HEK293T (cell line): ENCODE results near the gene CTBP1.

Source experiments
- CTCF ChIA-PET: fragments of 350-600 bp; formaldehyde crosslinking; extraction: SDS; loops from one replicate; lab custom pipeline; 2021; ENCODE audit warnings: antibody characterized with exemption, inconsistent platforms; lab: Yijun Ruan, JAX
- POLR2A ChIA-PET: fragments of 350-600 bp; formaldehyde crosslinking; extraction: SDS; loops from one replicate; lab custom pipeline; 2020; ENCODE audit warnings: antibody characterized with exemption, inconsistent platforms; lab: Yijun Ruan, JAX
- DNase-seq: peaks from one replicate; pipeline ENCODE4 v3.0.0; 2012; ENCODE audit warnings: mixed read lengths; ENCODE audit errors: extremely low spot score
- ARNT ChIP-seq: fragments of 450-650 bp; IDR thresholded peaks from 2 replicates; pipeline ENCODE4 v1.6.1; 2017; ENCODE audit warnings: mild to moderate bottlenecking
- BHLHE40 ChIP-seq: fragments of 450-650 bp; IDR thresholded peaks from 2 replicates; pipeline ENCODE4 v1.6.1; 2016; ENCODE audit warnings: mild to moderate bottlenecking, moderate library complexity, borderline replicate concordance
- CTBP1 ChIP-seq: fragments of 450-650 bp; IDR thresholded peaks from 2 replicates; pipeline ENCODE4 v1.6.1; 2016; ENCODE audit warnings: borderline replicate concordance
- ELF4 ChIP-seq: fragments of 450-650 bp; IDR thresholded peaks from 2 replicates; pipeline ENCODE4 v1.6.1; 2017; ENCODE audit warnings: antibody characterized with exemption
- FOXA1 ChIP-seq: fragments of 450-650 bp; IDR thresholded peaks from 2 replicates; pipeline ENCODE4 v1.6.1; 2016; ENCODE audit warnings: mild to moderate bottlenecking
- FOXK2 ChIP-seq: fragments of 450-650 bp; IDR thresholded peaks from 2 replicates; pipeline ENCODE4 v1.6.1; 2016; ENCODE audit warnings: mild to moderate bottlenecking
- FOXM1 ChIP-seq: fragments of 450-650 bp; IDR thresholded peaks from 2 replicates; pipeline ENCODE4 v1.6.1; 2017; ENCODE audit warnings: mild to moderate bottlenecking, borderline replicate concordance
- HDGF ChIP-seq: fragments of 450-650 bp; IDR thresholded peaks from 2 replicates; pipeline ENCODE4 v1.6.1; 2017; ENCODE audit warnings: antibody characterized with exemption, borderline replicate concordance
- L3MBTL2 ChIP-seq: fragments of 450-650 bp; conservative IDR thresholded peaks from 2 replicates; pipeline ENCODE4 v1.6.1; 2016; ENCODE audit warnings: mild to moderate bottlenecking
- LEF1 ChIP-seq: fragments of 450-650 bp; IDR thresholded peaks from 2 replicates; pipeline ENCODE4 v1.6.1; 2017; ENCODE audit warnings: mild to moderate bottlenecking, borderline replicate concordance
- NFRKB ChIP-seq: fragments of 450-650 bp; IDR thresholded peaks from 2 replicates; pipeline ENCODE4 v1.6.1; 2016; ENCODE audit warnings: mild to moderate bottlenecking, moderate library complexity
- PKNOX1 ChIP-seq: fragments of 450-650 bp; IDR thresholded peaks from 2 replicates; pipeline ENCODE4 v1.6.1; 2016
- SP1 ChIP-seq: fragments of 450-650 bp; IDR thresholded peaks from 2 replicates; pipeline ENCODE4 v1.6.1; 2017
- SUZ12 ChIP-seq: fragments of 450-650 bp; IDR thresholded peaks from 2 replicates; pipeline ENCODE4 v1.6.1; 2016; ENCODE audit warnings: mild to moderate bottlenecking
- TARDBP ChIP-seq: fragments of 450-650 bp; IDR thresholded peaks from 2 replicates; pipeline ENCODE4 v1.6.1; 2016
- ZNF384 ChIP-seq: fragments of 450-650 bp; IDR thresholded peaks from 2 replicates; pipeline ENCODE4 v1.6.1; 2016

CTBP1 gene

GRCh38 chr4:1171311-1172227, 77.4 kb downstream of the CTBP1 start:
- TF ChIP-seq SP1 (no peak), ARNT (no peak), HDGF (no peak), SUZ12 (no peak), FOXK2 (no peak), PKNOX1 (no peak)
- ChIA-PET POLR2A (no interaction called here), CTCF (no interaction called here)
- no peak for DNase-seq

GRCh38 chr4:1170976-1171310, 78.0 kb downstream of the CTBP1 start:
- TF ChIP-seq HDGF (no peak), CTBP1 (no peak), FOXA1 (no peak), SUZ12 (no peak), NFRKB (no peak), LEF1 (no peak), FOXK2 (no peak), ELF4 (no peak), BHLHE40 (no peak), ZNF384 (no peak), TARDBP (no peak), FOXM1 (no peak), L3MBTL2 (no peak), ARNT (no peak), PKNOX1 (no peak), SP1 (no peak)
- ChIA-PET POLR2A (no interaction called here), CTCF (no interaction called here)
- DNase-seq: no peak

DNA sequence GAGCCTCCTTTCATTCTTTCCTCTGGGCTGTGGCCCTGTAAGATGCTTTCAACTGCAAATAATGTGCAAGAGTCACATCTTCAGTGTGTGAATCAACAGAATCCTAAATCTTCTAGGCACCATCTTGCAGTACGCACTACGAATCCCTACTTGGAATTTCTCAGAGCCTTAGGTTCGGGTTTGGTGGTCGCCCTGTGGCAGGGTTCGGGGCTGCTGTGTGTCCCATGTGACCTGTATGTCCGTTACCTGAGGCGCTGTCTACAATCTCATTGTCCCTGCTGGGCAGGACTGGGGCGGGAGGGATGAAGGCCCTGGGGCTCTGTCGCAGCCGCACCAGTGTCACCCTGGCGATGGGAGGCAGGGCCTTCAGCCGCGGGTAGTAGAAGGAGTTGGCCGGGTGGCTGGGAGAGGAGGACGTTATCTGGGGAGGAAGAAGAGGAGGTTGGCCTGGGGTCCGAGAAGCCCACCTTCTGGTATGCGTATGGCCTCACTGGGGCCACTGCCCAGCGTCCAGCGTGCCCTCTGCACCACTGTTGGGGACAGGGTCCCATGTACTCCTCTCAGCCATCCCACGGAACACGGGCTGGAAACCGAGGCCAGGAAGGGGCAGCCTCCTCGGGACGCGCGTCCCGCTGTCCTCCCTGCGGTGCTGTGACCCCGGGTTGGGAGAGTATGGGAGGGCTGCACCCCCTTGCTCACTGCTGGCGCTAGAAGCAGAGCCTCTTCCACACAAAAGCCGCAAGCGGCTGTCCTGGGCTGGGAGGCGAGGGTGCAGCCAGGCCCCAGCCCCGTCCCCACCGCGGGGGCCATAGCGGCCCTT, 78.6 kb downstream of the CTBP1 start:
- POLR2A ChIA-PET: no interaction called here
- CTCF ChIA-PET: no interaction called here
- no peak for TF ChIP-seq L3MBTL2
- no peak for TF ChIP-seq NFRKB
- no peak for TF ChIP-seq ZNF384
- no peak for TF ChIP-seq PKNOX1
- no peak for TF ChIP-seq ARNT
- no peak for TF ChIP-seq HDGF
- TF ChIP-seq SP1: no peak
- TF ChIP-seq LEF1: no peak
- no peak for TF ChIP-seq CTBP1
- TF ChIP-seq SUZ12: no peak
- no peak for TF ChIP-seq ELF4
- TF ChIP-seq TARDBP: no peak
- no peak for TF ChIP-seq BHLHE40
- TF ChIP-seq FOXK2: no peak
- no peak for TF ChIP-seq FOXA1
- no peak for TF ChIP-seq FOXM1
- DNase-seq: no peak

- DNase-seq: no peak
- CTCF ChIA-PET: no interaction called here
- POLR2A ChIA-PET: no interaction called here
- TF ChIP-seq FOXM1 (no peak), SUZ12 (no peak), ELF4 (no peak), TARDBP (no peak), CTBP1 (no peak)
Observed at GRCh38 chr4:1169691-1170096, 79.2 kb downstream of the CTBP1 start.

DNA sequence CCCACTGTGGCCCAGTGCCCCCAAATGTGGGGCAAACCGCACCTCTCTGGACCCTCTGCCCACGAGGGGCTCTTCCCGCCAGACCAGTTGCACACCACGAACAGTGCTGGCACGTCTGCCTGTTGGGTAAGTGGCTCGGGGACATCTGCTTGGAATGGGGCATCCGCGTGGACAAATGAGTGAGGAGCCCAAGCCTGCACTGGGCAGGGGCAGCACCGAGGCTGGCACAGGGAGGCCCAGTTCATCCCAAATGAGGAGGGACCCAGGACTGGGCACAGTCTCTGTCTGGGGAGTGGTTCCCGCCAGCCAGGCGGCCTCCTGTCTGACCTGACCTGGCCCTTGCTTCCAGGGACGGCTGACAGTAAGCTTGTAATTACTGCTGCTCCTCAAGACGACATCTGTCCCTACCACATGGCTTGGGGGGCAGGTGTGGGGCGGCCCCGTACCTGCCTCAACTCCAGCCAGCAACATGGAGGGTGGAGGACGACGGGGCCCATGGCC, 79.7 kb downstream of the CTBP1 start:
- ChIA-PET CTCF (no interaction called here), POLR2A (interaction anchor here (1.2 kb wide), 1 partner anchor 11 kb away, joined by 4 read pairs; no protein-coding TSS in a partner anchor)
- DNase-seq: no peak
- TF ChIP-seq CTBP1: no peak
- no peak for TF ChIP-seq HDGF
- TF ChIP-seq FOXM1: no peak
- no peak for TF ChIP-seq BHLHE40
